Gastroesophageal sphincter (tissue), 3 donors: ENCODE measurements around the gene PCMT1.

Experiments
- EP300 ChIP-seq: sonication (generic); formaldehyde crosslinking; IDR thresholded peaks from one replicate; pipeline ENCODE4 v1.6.1; 2017; ENCODE audit warnings: antibody characterized with exemption, mild to moderate bottlenecking
- POLR2A ChIP-seq, 2 donors: fragments of 450-650 bp; IDR thresholded peaks; one replicate each; pipeline ENCODE4 v1.6.1; 2017; ENCODE audit warnings: antibody characterized with exemption in 2 of 2, mild to moderate bottlenecking in 2 of 2, moderate library complexity in 1 of 2
- POLR2AphosphoS5 ChIP-seq: sonication (generic); formaldehyde crosslinking; IDR thresholded peaks from one replicate; pipeline ENCODE4 v1.6.1; 2017; ENCODE audit warnings: antibody characterized with exemption
- TF ChIP-seq, protein P1 (sequence below), 4 experiments: fragments of 200-600 bp in 2 of 4; fragments of 450-650 bp in 2 of 4; sonication (generic) in 1 of 4; IDR thresholded peaks; one replicate each; pipeline ENCODE4 v1.5.1; 2017 to 2019; ENCODE audit warnings: antibody characterized with exemption in 4 of 4, mild to moderate bottlenecking in 2 of 4, moderate library complexity in 2 of 4

GRCh38 chr6:149842331-149842730 is 92.8 kb downstream of the PCMT1 start:
- TF ChIP-seq, protein P1, sequence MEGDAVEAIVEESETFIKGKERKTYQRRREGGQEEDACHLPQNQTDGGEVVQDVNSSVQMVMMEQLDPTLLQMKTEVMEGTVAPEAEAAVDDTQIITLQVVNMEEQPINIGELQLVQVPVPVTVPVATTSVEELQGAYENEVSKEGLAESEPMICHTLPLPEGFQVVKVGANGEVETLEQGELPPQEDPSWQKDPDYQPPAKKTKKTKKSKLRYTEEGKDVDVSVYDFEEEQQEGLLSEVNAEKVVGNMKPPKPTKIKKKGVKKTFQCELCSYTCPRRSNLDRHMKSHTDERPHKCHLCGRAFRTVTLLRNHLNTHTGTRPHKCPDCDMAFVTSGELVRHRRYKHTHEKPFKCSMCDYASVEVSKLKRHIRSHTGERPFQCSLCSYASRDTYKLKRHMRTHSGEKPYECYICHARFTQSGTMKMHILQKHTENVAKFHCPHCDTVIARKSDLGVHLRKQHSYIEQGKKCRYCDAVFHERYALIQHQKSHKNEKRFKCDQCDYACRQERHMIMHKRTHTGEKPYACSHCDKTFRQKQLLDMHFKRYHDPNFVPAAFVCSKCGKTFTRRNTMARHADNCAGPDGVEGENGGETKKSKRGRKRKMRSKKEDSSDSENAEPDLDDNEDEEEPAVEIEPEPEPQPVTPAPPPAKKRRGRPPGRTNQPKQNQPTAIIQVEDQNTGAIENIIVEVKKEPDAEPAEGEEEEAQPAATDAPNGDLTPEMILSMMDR (IDR thresholded peaks at IDR 0.05): no peak
- TF ChIP-seq POLR2AphosphoS5: no peak
- TF ChIP-seq POLR2A (IDR thresholded peaks at IDR 0.05): no peak
- no peak for TF ChIP-seq EP300
